Activated naive CD4-positive, alpha-beta T cell (primary cell): ENCODE results near the gene IER5.
"Not testable (repeated sequence)": the region's sequence is repeated elsewhere in the genome, so short reads cannot be mapped to it uniquely, and the experiment has no call there.

Experiments
- DNase-seq, 4 experiments: peaks; one replicate each; lab custom pipeline; 2025; lab: John Stamatoyannopoulos, UW

The IER5 gene

GRCh38 chr1:181115971-181116370, 27.5 kb downstream of the IER5 start:
- not testable (repeated sequence) for DNase-seq

- DNase-seq, result no peak
Observed at GRCh38 chr1:181116819-181117390, 28.4 kb downstream of the IER5 start.

- no peak for DNase-seq
Observed at GRCh38 chr1:181117648-181118449, 29.3 kb downstream of the IER5 start.

GRCh38 chr1:181119093-181119989, 30.8 kb downstream of the IER5 start:
- no peak for DNase-seq

GRCh38 chr1:181120924-181121323, 32.4 kb downstream of the IER5 start:
- no peak for DNase-seq

GRCh38 chr1:181121498-181121897, 33.0 kb downstream of the IER5 start:
- no peak for DNase-seq

GRCh38 chr1:181122222-181122621, 33.7 kb downstream of the IER5 start:
- no peak for DNase-seq

- DNase-seq, result no peak
Observed at GRCh38 chr1:181123173-181123572, 34.7 kb downstream of the IER5 start.

GRCh38 chr1:181124291-181124751, 35.8 kb downstream of the IER5 start:
- no peak for DNase-seq

- DNase-seq, result no peak
Observed at GRCh38 chr1:181126289-181126688, 37.8 kb downstream of the IER5 start.

- DNase-seq, result no peak
Observed at GRCh38 chr1:181126871-181127587, 38.5 kb downstream of the IER5 start.

- no peak for DNase-seq
Observed at GRCh38 chr1:181127898-181128453, 39.5 kb downstream of the IER5 start.

- DNase-seq, result no peak
Observed at GRCh38 chr1:181128592-181129497, 40.3 kb downstream of the IER5 start.

- DNase-seq, result no peak
Observed at GRCh38 chr1:181129771-181130606, 41.5 kb downstream of the IER5 start.

GRCh38 chr1:181131255-181131941, 42.9 kb downstream of the IER5 start:
- DNase-seq, result no peak

- DNase-seq, result no peak
Observed at GRCh38 chr1:181133441-181133951, 45.0 kb downstream of the IER5 start.

- no peak for DNase-seq
Observed at GRCh38 chr1:181133969-181134418, 45.5 kb downstream of the IER5 start.

- no peak for DNase-seq
Observed at GRCh38 chr1:181134543-181135436, 46.3 kb downstream of the IER5 start.
